HG03354 (cell line): ENCODE measurements around the gene U2AF2.
A peak's percentile ranks its signal among the peaks of the same experiment; 100 is the strongest.

Source experiments
- ATAC-seq: cut with Tn5 transposase; IDR thresholded peaks from one replicate; pipeline ENCODE4 v1.9.1; 2021; ENCODE audit warnings: mild to moderate bottlenecking; ENCODE audit not compliant: unreplicated experiment, poor library complexity, severe bottlenecking

Gene U2AF2

DNA sequence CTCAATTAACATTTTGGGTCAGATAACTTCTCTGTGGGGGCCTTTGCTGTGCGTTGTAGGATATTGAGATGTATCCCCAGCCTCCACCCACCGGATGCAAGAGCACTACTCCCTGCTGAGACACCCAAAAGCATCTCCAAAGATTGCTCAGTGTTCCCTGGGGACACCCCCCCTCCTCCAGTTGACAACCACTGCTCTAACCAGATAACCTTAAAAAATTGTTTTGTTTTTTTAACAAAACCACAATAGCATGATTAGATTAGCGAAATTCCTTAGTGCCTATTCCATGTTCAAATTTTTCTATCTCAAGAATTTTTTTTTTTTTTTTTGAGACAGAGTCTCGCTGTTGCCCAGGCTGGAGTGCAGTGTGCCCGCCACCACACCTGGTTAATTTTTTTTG is 17.6 kb downstream of the U2AF2 start:
- ATAC-seq, result no peak

DNA sequence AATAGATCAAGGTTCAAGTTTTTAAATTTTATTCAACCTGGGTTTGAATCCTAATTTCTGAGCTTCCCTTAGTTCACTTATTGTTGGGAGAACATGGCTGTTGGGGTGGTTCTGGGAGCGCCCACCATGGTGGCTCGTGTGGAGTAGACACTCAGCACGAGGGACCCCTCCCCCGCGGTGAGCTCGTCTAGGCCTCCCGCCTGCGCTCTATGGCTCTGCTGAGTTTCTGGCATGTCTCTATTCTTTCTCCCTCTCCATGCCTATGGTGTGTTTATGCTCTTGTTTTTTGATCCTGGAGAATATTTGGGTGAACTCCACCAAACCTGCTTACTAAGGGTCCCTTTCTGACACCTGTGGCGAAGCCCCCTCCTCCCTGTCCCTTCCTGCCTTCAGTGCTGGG is 18.6 kb downstream of the U2AF2 start:
- no peak for ATAC-seq

DNA sequence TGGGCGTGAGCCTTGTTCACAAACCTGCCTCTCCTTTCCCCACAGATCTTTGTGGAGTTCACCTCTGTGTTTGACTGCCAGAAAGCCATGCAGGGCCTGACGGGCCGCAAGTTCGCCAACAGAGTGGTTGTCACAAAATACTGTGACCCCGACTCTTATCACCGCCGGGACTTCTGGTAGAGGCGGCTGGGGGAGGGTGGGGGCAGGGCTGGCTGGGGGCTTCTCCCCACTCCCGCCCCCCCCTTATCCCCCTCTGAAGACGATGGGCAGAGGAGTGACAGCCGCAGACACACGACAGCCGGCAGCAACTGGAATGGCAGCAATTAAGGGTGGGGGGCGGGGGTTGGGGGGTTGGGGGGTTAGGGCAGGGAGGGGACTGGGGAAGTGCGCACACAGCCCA is 19.1 kb downstream of the U2AF2 start:
- no peak for ATAC-seq

DNA sequence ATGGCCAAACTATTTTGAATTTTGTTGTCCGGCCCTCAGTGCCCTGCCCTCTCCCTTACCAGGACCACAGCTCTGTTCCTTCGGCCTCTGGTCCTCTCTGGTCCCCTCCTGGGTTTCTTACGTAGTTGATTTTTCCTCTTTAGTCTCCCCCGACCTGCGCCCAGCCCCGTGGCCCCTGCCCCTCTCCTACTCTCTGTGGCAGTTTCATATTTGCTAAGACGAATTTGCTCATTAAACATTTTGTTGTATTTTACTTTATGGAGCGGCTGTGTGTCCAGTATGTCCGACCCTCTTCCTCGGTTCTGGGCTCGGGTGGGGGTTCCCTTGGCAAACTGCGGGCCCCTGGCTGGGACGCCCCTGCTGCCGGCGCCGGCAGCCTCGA is 19.6 kb downstream of the U2AF2 start:
- no peak for ATAC-seq

DNA sequence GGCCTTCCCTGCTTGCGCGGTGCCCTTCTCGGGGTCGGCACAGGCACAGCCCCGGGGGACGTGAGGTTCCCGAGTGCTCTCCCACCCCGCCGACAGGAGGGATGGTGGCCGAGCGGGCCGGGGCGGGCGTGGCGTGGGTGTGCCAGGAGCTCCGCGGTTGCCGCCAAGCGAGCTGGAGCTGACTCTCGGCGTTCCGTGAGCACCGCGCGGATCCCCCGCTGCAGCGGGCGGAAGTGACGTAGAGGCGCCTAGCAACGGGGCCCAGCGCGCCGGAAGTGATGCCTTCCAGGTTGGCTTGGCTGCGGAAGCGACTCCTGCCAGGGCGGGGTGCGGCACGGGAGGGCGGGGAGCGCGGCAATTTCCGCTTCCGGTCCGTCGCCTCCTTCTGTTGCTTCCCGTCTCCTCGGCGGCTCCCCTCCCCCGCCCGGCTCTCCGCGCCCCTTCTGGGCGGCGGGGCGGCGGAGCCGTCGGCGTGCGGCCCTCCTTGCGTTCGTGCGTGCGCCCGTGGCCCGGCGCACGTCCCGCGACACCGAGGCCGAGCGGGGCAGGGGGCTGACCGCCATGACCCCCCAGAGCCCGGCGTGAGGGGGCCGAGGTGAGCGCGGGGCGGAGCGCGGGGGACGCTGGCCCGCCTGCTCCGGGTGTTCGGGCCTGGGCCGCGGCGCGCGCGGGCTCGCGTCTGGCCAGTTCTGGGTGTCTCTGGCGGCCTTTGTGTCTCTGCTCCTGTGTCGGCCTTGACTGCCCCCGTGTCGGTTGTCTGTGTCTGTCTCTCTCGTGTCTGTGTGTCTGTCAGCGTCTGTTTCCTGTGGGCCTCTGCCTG is 20.2 kb downstream of the U2AF2 start, which contains the start of gene EPN1:
Gene EPN1 (plus strand): TSS at position 386 of the 820 bp plus-strand sequence. CDS start 3,402 bp downstream, outside the sequence.
- peak; percentile 73 for ATAC-seq

DNA sequence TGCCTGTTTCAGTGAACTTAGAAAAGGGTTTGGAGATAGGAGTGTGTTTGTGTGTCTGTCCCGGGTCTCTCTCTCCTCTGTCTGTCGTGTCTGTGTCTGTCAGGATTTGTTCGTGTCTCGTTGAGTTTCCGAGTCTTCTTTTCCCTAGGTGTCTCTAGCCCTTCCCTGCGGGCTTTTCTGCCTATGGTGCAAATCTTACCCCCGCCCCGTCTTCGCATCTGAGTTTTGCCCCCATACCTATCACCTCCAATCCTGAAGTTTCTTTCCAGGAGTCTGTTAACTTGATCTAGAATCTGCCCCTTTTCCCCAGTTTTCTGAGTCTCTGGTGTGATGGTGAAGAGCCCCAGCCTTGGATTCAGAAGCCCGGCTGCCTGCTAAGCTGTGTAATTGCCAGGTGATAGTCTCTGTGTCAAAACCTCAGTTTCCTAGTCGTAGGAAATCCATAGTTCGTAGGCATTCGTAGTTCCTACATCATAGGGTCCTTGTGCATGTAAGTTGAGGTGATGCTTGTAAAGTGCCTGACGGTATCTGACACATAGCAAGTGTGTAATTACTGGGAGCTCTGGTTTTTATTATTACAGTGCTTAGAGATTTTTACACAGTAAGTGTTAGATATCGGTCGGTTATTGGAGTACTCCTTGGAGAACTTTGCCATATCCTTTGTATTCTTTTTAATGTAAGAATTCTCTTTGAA is 21.0 kb downstream of the U2AF2 start:
- no peak for ATAC-seq

DNA sequence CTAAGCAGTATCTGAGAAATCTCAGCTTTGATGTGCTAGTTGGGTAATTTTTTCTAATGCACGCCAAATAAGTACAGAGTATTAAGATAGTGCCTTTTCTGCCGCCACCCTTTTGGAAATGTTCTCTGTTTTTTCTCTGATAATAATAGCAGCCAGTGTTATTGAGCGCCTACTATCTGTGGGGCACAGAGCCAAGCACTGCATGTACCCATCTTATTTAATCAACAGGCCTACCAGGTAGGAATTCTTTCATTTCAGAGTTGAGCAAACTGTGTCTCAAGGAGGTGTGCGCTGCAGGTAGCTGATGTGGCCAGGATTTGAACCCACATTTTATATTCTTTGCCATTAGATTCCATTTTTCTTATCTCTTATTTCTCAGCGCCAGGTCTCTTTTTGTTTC is 21.5 kb downstream of the U2AF2 start:
- no peak for ATAC-seq

DNA sequence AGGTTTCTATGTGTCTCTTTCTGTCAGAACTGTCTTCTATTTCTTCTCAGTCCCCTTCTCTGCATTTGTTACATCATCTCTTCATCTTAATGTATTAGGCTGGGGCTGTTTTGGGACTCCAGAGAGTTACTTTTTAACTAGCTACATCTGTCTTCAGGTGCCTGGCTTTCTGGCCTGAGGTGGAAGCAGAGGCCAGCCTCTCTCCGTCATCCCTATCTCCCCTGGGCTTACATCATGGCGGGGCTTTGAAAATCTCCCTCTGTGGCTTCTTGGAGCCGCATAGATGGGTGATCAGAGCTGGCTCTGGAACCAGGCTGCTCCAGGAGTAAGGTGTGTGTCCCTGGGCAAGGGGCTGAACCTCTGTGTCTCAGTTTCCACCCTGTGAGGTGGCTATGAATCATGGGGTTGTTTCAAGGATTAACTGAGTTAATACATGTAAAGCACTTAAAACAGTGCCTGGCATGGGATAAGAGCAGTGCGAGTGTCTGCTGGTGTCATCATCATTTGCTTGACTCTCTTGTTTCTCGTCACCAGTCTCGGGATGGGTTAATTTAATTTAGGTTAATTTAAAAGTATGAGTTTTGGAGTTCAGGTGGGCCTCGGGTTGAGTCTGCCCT is 22.2 kb downstream of the U2AF2 start:
- no peak for ATAC-seq

DNA sequence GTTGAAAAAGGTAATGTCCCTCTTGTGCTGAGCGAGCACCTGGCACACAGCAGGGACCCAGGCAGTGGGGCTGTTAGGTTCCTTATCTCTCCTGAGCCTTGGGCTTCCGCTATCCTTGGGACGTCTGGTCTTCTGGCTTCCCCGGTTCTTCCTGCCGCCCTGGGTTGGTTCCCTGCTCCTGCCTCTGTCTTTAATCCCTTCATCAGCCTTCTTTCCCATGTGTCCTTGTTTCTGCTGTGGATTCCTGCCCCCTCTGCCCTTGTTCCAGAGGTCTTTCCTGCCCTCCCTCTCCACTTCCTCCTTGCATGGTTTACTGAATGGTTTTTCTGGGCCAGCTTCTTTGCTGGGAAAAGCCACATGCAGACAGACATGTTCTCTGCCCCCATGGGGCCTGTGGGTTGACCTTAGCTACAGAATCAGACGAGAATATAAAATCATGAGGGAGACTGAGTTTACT is 22.8 kb downstream of the U2AF2 start:
- no peak for ATAC-seq

DNA sequence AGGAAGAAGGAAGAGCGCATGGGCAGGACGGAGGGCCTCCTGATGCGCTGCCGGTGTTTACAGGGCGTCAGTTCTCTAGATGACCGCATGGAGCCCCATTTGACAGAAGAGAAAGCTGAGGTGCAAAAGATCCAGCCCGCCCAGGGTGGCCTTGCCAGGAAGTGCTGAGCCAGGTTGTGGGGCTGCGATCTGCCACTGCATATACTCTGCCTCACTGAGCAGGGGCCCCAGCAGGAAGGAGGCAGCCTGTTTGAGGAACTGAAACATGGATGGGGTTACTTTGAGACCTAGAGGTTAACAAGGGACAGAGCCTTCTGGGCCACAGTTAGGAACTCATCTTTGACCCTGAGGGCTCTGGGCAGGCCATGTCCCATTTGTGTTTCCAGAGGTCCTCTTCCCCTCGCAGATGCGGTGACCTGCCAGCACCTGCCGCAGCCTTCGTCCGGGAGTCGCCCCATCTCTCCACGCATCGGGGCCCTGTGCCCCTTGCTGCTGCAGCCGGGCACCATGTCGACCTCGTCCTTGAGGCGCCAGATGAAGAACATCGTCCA is 23.4 kb downstream of the U2AF2 start:
- peak; percentile 73 for ATAC-seq

DNA sequence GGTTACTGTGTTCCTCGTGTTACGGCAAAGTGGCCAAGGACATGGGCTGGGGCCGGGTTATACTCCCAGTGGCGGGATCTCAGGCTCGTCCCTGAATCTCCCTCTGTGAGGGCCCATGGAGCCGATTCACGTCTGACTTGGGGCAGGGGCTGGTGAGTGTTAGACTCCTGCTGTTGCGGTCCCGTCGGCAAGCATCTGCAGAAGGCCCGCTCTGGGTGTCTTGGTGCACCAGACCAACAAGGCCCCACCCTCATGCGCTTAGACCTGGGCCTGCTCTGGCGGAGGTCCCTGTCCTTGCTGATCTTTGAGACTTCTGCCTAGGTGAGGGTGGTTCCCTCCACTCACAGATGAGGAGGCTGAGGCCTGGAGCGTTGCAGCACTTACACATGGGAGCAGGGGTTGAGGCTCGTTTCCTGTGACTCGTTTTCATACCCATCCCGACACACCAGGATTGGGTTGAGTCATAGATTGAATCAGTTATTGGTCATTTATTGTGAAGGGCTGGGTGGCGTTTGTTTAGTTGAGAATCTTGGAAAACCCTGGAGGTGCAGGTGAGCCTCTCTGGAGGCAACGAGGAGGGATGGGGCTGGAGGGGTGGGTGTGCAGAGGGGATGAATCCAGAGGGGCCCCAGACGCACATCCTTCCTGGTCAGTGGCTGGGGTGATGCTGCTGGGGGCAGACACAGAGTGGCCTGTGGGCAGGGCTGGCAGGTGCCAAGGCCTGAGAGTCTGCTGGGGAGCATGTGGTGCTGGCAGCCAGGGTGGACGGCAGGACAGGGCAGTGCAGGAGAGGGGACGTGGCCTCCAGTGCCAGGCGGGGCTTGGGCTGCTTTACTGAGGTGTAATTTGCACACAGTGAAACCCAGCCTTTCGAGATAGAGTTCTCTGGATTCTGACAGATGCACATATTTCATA is 24.8 kb downstream of the U2AF2 start:
- no peak for ATAC-seq

DNA sequence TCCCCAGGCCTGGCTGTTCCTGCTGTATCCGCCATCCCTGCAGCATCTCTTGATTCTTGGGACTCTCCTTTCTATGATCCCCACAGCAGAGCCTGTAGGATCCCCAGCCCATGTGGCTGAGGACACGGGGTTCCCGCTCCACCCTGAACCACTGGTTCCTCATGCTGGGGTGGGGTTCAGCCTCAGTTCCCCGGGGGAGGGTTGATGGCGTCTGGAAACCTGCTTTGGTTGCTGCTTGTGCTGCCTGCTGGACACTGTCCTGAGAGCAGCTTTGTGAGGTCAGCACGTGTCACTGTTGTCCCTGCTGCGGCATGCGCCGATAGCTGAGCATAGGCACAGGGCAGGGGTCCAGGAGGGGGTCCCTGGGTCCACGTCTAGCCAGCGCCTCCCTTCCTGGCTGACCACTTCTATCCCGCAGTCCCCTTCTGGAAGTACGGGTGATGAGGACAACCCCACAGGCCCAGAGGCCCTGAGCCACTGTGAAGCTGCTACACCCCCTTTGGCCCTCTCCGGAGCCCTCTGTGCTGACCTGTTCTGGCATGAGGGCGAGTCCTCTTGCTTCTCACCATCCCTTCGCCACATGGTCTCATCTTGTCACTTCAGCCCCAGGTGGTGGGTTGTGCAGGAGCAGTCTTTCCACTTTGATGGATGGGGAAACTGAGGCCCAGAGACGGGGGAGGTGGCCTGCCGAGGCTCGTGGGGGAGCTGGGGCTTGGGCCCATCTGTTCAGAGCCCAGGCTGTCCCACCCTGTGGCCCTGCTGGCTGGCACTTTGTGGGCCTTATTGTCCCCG is 25.7 kb downstream of the U2AF2 start:
- no peak for ATAC-seq

DNA sequence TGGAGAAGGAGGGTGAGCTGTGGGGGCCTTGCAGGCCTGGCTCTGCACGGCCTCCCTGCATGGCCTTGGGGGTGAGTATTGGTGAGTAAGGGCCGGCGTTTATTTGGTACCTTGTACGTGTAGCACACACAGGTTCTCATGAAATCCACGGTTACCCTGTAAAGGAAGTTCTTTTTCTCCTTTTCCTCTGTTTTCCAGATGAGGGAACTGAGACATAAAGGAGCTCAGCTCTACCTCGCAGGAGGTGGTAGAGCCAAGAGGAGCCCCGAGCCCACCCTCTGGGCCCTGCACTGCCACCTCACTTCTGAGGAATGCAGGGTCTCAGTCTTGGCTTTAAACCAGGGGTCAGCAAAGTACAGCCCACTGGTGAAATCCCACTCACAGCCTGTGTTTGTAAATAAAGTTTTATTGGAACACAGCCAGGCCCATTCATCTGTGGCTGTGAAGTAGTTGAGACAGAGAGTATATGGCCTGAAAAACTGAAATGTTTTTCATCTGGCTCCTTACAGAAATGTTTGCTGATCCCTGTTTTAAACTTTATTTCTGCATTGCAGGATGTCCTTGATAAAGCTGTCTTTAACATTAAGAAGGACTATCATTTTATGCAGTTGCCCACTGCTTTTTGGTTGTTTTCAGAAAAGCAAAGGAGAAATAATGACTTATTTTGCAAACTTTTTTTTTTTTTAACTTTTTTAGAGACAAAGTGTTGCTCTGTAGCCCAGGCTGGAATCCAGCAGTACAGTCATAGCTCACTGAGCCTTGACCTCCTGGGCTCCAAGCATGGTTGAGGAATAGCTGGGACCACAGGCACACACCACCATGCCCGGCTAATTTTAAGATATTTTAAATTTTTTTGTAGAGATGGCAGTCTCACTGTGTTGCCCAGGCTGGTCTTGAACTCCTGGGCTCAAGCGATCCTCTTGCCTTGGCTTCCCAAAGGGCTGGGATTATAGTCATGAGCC is 26.6 kb downstream of the U2AF2 start:
- ATAC-seq, result no peak

DNA sequence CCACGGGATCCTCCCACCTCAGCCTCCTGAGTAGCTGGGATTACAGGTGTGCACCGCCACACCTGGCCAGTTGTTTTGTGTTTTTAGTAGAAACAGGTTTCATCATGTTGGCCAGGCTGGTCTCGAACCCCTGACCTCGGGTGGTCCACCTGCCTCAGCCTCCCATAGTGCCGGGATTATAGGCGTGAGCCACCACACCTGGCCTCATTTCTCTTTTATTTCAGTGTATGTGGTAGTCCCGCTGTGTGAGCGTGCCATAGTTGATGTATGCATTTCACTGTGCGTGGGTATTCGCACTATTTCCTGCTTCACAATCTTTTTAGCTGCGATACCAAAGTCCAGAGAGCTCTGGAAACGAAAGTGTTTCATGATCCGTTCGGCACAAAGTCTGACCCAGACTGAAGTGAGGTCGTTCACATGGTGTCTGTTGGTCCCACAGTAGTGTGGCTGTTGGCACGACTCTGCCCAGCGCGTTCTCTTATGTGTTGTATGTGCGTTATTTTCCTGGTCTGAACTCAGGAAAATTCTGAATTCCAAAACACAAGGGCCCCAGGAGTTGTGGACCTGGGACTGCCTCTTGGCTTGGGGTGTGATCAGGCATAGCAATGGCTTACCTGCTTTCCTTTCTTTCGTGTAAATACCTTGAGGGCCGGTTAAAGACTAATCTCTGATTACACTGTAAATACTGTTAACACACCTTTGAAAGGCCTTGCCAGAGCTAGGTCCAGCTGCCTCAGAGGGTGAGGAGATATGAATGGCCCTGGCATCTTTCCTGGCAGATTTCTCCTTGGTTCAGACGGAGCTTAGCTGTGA is 28.8 kb downstream of the U2AF2 start:
- ATAC-seq, result no peak

DNA sequence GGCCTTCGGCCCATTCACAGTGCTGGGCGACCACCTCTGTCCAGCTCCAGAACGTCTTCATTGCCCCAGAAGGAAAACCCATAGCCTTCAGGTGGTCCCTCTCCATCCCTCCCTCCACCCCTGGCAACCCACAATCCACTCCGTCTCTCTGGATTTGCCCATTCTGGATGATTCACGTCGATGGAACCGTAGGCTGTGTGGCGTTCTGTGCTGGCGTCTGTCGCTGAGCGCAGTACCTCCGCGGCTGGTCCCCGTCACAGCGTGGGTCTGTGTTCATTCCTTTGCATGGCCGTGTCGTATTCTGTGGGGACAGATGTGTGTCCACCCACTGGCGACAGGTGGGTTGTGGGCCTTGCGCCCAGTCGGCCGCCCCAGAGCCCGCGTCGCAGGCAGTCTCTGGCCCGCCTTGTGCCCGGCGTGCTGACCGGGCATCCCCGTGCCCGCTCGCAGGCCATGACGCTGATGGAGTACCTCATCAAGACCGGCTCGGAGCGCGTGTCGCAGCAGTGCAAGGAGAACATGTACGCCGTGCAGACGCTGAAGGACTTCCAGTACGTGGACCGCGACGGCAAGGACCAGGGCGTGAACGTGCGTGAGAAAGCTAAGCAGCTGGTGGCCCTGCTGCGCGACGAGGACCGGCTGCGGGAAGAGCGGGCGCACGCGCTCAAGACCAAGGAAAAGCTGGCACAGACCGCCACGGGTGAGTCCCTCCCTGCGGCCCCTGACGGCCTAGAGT is 30.3 kb downstream of the U2AF2 start:
- no peak for ATAC-seq

DNA sequence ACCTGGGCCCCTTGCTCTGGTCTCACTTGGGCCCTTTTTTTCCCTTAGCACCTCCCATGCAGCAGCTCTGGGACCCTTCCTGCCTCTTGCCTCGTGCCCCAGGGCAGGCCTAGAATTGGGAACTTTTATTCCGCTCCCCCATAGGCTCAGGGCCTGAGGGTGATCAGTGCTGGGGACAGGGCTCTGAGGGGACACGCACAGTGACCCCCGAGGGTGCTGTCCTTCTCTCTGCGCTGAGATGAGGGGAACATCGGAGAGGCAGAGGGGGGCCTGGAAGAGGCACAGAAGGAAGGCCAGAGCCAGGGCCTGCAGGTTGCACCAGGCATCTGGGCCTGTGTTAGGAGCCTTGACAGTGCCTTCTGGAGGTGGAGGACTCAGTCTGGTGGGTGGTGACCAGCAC is 30.9 kb downstream of the U2AF2 start:
- ATAC-seq, result no peak
